Left forelimb (tissue), 1 donor: Measurements from ENCODE around the gene BTBD2.
A peak's percentile ranks its signal among the peaks of the same experiment; 100 is the strongest.

Experiments
- DNase-seq: peaks from one replicate; pipeline ENCODE4 v3.0.0-alpha.2; 2018; ENCODE audit warnings: low spot score

The BTBD2 gene

DNA sequence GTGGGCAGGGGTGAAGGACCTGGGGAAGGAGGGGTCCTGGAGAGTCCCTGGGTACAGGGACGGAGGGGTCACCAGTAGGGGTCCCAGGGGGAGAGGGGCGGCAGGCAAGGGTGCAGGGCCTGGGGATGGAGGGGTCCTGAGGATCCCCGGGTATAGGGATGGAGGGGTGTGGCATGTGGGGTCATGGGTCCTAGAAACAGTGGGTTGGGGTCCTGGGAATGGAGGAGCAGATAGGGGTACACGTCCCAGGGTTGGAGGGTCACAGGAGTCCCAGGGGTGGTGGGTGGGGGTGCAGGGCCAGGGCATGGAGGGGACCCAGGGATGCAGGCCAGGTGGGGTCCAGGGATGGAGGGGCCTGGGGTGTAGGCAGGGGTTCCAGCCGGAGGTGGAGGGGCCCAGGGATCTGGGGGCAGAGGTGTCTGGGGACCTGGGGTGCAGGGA lies 1.4 kb downstream of the BTBD2 start:
- DNase-seq, result no peak

GRCh38 chr19:2013683-2013961 lies 1.9 kb downstream of the BTBD2 start:
- no peak for DNase-seq

GRCh38 chr19:2012941-2013682 lies 2.4 kb downstream of the BTBD2 start:
- DNase-seq, result no peak

DNA sequence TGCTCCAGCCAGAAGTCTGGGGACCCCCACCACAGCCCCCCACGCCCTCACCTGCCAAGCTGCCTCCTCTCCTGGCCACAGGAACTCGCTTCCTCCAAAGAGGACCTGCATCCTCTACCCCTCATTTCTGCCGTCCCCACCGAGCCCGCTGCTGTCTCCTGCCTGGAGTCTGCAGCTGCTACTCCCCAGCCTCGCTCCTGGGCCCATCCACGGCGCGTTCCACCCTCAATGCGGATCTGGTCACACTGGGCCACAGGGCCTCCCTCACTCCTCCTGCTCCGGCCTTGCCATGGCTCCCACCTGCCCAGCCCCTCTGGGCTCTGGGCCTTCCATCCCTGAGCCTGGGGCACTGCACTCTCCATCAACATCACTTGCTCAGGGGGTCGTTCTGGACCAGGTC lies 4.3 kb downstream of the BTBD2 start:
- DNase-seq, result no peak

DNA sequence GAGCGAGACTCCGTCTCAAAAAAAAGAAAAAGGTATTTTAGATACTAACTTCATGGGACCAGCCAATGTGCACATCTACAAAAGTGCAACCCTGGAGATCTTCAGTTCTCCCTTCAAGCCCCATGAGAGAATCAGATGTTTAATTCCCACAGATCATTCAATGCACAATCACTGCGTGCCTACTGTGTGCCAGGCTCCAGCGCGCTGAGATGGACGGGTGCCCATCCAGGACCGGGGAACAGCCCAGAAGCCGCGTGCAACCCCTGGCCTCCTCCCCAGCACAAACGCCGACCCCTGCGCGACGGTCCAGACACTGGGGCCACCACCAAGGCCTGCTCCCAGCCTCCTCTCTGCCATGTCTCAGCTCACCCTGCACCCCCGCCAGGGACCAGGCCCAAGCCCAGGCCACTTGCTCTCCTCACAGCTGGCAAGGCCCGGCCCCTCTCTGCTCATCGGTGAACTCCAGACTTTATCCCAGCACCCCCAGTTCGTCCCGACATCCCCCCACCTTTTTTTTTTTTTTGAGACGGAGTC lies 5.3 kb downstream of the BTBD2 start:
- DNase-seq, result no peak

GRCh38 chr19:2003874-2004273 lies 11.6 kb downstream of the BTBD2 start:
- no peak for DNase-seq

- no peak for DNase-seq
These were observed 15.5 kb downstream of the BTBD2 start for GRCh38 chr19:1999856-2000515.

GRCh38 chr19:1998712-1999708 lies 16.5 kb downstream of the BTBD2 start:
- no peak for DNase-seq

GRCh38 chr19:1997353-1998233 lies 17.9 kb downstream of the BTBD2 start:
- no peak for DNase-seq

DNA sequence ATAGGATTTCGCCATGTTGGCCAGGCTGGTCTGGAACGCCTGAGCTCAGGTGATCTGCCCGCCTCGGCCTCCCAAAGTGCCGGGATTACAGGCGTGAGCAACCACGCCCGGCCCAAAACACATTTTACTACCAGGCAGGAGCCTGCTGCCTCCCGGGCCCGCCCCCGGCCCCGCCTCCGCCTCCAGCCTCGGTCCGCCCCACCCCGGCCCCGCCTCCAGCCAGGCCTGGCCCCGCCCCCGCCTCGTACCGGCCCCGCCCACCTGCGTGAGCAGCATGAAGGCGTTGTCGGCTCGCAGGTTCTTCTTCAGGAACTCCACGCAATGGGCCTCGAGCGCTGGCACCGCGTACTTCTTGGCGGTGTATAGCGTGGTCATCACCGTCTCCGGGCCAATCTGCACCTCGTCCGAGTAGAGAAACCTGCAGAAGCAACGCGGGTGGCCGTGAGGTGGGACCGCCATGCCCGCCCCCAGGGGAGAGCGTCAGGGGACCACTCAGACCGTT lies 22.7 kb downstream of the BTBD2 start:
- DNase-seq, result no peak

- DNase-seq, result peak; percentile 61
These were observed 24.2 kb downstream of the BTBD2 start for GRCh38 chr19:1991018-1991913.

- peak; percentile 60 for DNase-seq
These were observed 25.1 kb downstream of the BTBD2 start for GRCh38 chr19:1990230-1991017.

GRCh38 chr19:1989513-1990229 lies 25.8 kb downstream of the BTBD2 start:
- DNase-seq, result peak; percentile 60

DNA sequence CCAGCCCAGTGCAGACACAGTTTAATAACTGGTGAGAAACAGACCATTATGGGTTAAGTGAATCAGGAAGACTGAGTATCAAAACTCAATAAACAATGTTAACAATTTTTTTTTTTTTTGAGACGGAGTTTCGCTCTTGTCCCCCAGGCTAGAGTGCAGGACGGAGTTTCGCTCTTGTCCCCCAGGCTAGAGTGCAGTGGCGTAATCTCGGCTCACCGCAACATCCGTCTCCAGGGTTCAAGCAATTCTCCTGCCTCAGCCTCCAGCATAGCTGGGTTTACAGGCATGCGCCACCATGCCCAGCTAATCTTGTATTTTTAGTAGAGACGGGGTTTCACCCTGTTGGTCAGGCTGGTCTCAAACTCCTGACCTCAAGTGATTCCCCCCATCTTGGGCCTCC lies 27.1 kb downstream of the BTBD2 start:
- peak; percentile 56 for DNase-seq

DNA sequence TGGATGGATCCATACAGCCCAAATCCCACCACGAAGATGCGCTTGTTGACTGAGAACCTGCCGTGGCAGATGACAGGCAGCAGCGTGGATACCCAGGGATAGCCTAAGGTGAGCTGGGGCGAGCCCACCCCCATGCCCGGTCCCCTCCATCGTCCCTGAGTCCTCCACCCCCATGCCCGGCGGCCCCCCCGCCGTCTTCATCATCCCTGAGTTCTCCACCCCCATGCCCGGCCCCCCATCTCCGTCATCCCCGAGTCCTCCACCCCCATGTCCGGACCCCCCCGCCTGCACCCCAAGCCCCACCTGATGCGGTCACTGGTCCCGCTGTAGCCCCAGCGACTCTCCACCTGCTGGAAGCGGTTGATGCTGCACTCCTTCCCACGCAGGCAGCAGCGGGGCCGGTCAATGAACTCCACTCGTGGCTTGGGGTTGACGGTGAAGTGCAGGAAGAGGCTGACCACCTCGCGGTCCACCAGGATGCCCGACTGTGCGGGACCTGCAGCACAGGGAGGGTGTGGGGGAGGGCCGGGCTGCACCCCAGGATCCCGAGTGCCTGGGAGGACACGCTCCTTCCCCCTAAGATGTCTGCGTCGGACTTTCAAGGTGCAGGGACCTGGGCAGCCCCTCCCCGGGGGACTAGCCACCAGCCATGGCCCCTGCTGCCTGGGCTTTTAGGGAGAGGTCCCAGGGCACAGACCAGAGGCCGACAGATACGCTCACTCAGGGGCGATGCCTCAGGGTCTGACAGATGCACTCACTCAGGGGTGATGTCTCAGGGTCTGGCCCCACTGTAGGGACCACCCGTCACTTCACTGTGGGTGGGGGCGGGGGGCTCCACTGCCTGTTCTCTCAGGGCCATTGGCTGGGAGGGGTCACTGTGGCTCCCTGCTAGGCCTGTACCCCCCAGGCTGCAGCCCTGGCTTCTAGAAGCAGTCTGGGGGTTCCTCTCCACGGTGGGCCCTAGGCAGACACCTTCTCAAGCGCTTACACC lies 28.0 kb downstream of the BTBD2 start:
- DNase-seq, result peak; percentile 60

DNA sequence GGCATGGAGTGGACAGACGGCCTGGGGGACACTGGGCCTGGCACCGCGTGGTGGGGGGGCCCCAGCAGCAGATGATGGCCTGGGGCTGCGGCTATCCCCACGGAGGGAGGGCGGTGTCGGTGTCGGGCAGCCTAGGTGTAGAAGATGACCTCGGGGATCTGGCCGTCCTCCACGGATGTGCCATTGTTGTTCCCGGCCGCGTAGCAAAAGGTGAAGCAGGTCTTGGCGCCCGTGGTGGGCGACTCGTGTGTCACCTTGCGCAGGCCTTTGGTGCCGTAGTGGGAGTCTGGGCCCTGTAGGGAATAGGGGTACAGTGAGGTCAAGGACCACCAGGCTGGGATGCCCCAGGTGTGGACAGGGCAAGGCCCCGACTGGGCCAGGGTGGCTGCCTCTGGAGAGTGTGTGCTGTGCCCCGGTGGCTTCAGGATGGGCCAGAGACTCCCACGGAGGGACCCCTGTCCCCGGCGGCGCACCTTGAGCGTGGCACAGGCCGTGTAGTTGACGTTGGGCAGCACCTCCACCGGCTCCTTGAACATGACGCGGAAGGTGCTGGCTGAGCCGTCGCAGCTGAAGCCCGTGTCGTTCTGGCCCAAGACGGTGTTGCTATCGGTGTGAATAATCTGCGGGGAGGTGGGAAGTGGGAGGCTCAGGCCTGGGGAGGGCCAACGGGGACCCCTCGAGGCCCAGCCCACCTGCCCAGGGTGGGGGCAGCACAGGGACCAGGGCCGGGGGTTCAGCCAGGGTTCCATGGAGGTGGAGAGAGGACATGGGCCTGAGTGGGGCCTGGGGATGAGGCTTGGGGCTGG lies 29.0 kb downstream of the BTBD2 start:
- DNase-seq, result no peak
